ENCODE results near the gene PARP3.
"Not testable (repeated sequence)": the region's sequence is repeated elsewhere in the genome, so short reads cannot be mapped to it uniquely, and the experiment has no call there.

The PARP3 gene

DNA sequence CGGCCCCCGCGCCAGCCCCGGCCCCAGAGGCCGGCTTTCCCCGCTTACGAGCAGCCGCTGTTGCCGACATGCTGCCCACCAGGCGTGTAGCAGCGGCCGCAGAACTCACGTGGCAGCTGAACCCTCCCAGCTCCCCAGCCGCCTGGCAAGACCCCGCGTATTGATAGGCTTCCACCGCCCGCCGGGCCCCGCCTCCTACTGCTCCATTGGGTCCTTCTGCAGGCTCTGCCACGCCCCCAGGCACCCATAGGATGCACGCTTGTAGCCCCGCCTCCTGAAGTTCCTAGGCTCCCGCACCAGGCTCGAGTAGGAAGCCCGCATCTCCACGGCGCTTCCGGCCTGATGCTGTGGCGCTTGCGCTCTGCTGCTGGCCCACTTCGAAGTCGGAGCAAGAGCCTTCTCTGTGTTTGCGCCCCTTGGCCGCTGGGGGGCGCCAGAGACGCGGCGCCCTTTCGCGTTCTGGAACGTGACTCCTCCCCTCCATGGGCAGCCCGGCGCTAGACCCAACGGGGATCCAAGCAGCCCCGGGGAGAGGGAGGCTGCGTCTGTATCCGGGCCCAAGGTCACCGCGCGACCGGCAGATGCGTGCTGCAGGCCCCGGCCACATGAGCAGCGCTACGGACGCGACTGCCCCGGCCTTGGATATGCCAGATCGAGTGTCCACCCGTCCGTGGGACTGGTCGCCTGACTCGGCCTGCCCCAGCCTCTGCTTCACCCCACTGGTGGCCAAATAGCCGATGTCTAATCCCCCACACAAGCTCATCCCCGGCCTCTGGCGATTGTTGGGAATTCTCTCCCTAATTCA is at the start of gene PARP3, which contains the start of gene RRP9:
PARP3 (plus strand) TSS at position 566 of the 805 bp plus-strand sequence. CDS start 993 bp downstream, outside the sequence.
RRP9 (minus strand) TSS at position 107 of the 805 bp plus-strand sequence; CDS start at position 70, 37 bp downstream.
- DNase-seq (ENCODE audit: low read depth), result peak; percentile 99

DNA sequence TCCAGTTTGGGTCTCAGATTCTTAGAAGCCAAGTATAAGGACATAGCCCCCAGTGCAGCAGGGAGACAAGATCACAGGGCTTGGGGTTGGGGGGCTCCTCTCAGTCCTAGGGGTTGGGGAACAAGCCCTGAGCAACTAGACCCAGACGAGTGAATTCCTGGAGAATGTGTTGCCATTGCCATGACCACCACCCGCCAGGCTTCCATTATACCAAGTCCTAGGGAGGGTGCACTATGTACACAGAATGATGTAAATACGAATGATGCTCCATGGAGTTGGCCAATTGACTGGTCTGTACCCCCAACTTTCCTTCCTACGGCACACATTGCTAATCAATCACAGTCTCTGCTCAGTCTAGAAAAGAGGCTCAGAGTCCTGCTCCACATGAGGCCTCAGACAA is 47.8 kb upstream of the PARP3 start:
- no peak for DNase-seq (ENCODE audit: low read depth)

DNA sequence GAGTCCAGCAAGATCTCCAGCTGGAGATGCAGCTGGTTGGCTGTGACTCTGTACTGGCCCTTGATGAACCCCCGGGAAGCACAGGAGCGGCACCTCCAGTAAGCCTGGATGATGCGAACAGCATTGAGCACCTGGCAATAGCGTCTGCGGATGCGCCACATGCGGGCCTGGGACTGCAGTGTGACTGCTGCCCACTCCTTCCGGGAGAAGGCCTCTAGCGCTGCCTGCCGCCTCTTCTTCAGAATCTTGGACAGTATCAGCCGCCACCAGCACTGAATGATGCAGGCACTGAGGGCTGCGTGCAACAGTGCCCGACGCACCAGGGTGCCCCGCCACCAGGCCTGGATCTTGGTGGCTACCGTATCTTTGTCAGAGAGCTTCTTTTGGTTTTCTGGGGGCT is 47.2 kb upstream of the PARP3 start:
- DNase-seq (ENCODE audit: low read depth), result no peak

DNA sequence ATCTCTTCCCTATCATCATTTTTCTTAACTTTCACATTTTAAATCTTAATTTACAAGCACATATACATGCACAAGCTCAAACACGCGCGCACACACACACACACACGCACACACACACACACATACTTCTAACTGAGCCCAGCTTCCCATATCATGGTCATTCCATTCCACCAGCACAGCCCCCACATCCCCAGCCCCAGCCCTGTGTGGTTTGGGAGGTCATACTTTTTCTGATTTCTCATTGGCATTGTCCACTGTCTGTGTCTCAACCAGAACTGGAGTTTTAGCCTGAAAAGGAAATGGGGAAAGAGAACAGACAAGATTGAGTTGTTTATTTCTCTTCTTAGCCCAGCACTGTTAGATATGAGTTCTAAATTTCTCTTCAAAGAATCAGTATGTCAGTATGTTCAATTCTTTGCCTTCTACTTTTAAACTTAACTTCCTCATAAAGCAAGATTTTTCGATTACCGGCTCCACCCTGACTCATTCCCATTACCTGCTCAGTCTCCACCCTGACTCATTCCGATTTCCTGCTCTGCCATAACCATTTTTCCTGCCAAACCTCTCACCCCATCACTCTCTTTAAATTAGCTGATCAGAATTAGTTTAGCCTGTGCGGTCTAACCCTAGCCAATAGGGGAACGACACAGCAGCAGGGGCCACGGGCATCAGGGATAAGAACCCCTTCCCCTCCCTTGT is 45.4 kb upstream of the PARP3 start:
- no peak for DNase-seq (ENCODE audit: low read depth)

DNA sequence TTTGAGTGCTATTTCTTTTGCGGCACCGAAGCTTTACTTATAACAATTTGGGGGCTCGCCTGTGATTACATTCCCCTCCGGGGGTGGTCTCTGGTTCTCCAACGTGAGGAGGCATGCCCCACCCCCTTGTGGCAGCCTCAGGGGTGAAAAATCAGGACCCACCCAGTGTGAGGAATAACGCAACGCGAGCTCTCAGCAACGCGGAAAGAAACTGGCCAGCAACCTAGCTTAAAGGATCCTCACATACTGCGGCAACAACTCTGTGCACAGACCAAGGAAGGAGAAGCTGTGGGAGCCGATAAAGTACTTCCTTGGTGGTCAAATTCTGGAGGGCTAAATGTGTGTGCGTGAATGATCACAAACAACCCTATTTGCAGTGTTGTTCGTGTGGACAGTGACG is 44.8 kb upstream of the PARP3 start:
- no peak for DNase-seq (ENCODE audit: low read depth)

DNA sequence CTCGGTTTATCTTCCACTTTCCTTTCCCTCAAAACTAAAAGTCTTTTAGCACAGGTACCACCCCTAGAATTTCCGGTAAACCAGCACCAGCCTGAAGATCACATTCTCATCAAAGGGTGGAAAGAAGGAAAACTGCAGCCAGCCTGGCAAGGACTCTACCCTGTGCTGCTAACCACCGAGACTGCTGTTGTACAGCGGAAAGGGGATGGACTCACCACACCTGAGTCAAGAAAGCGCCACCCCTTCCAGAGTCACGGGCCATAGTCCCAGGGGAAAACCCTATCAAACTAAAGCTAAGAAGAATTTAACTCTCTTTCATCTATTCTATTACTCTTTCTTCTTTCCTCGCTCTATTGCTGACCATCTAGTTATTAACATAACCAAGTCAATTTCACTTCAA is 42.1 kb upstream of the PARP3 start:
- not testable (repeated sequence) for DNase-seq (ENCODE audit: low read depth)

DNA sequence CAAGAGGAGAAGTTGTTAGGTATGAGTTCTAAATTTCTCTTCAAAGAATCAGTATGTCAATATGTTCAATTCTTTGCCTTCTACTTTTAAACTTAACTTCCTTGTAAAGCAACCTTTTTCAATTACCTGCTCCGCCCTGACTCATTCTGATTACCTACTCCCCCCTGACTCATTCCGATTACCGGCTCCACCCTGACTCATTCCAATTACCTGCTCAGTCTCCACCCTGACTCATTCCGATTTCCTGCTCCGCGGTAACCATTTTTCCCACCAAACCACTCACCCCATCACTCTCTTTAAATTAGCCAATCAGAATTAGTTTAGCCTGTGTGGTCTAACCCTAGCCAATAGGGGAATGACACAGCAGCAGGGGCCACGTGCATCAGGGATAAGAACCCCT is 39.8 kb upstream of the PARP3 start:
- DNase-seq (ENCODE audit: low read depth), result peak; percentile 10

DNA sequence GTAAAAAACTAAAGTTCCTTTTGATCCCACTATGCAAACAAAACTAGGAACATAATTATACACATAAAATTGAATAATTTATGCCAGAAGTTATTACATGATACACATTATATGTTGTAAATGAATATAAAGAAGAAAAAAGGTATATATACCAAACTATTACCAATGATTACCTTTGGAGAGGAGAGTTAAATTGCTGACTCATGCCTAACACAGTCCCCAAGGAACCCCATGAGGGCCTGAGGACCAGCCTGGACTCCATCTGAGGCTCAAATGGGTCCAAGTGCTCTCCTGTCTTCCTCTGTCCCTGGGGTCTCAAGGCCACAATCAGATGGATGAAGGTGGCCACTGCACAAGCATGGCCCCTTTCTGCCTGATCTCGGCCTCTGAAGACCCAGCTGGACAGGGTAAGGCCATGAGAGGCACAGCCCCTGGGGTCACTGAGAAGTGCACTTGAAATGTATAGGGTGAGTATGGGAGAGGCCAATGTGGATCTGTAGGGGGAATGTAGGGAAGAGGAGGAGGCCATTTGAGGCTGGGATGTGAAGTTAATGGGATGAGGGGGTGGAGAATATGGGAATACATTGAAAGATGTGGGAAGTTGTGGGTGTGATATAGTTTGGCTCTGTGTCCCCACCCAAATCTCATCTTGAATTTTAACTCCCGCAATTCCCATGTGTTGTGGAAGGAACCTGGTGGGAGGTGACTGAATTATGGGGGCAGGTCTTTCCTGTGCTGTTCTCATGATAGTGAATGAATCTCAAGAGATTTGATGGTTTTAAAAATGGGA is 37.9 kb upstream of the PARP3 start:
- no peak for DNase-seq (ENCODE audit: low read depth)

DNA sequence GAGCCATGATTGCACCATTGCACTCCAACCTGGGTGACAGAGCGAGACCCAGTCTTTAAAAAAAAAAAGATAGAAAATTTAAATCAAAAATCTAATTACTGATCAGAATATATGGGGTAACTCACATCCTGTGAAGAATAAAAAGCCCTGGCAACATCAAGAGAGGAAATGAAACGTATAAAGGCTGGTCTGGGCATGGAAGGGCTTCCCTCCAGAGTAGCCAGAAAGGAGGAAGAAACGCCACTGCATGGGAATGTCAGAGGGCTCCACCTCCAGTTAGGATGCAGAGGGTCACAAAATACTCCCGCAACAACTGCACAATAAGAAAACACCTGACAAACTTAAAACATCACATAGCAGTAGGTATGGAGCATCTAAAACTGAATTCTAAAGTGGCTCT is 34.1 kb upstream of the PARP3 start:
- no peak for DNase-seq (ENCODE audit: low read depth)

DNA sequence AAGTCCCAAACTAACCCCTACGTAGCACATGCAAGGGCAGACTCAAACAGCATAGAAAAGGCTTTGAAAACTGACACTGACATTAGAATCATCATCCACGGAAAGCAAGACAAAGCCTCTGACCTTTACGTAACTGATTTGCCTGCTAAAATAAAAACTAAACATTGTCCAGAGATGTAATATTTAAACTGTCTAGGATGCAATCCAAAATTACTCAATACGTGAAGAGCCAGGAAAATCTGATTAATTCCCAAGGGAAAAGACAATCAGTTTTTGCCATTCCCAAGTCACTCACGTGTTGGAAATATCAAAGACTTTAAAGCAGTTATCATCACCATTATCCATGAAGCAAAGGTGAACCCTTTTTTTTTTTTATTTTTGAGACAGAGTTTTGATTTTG is 25.7 kb upstream of the PARP3 start:
- DNase-seq (ENCODE audit: low read depth), result no peak

DNA sequence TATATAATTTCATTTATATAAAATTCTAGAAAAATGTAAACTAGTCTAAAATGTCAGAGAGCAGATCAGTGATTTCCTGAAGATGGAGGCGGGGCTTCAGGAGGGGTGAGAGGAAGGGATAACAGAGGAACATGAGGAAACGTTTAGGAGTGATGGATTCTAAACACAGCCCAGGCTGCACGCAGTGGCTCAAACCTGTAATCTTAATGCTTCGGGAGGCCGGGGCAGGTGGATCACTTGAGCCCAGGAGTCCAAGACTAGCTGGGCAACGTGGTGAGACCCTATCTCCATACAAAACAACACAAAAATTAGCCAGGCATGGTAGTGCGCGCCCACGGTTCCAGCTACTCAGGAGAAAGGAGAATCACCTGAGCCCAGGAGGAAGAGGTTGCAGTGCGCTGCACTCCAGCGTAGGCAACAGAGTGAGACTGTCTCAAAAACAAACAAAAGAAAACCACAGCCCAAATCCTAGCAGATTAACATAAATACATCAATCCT is 21.0 kb upstream of the PARP3 start:
- DNase-seq (ENCODE audit: low read depth), result no peak

DNA sequence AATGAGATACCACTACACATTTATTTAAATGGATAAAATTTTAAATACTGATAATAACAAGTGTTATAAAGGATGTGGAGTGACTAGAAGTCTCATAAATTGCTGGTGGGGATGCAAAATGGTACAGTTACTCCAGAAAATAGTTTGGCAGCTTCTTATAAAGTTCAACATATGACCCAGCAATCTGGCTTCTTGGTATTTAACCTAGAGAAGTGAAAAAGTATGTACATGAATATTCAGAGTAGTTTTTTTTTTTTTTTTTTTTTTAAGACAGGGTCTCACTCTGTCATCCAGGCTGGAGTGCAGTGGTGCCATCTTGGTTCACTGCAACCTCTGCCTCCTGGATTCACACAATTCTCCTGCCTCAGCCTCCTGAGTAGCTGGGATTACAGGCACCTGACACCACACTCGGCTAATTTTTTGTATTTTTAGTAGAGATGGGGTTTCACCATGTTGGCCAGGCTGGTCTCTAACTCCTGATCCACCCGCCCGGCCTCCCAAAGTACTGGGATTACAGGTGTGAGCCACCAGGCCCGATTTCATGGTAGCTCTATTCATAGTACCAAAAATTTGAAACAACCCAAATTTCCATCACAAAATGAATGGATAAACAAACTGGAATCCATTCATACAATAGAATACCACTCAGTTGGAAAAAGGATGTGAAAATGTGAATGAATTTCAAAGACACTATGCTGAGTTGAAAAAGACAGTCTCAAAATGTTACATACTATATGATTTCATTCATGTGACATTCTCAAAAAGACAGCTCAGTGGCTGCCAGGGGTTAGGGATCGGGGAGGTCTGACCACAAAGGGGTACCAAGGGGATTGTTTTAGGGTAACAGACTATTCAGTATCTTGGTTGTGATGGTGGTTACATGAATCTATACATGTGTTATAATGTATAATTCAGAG is 14.8 kb upstream of the PARP3 start:
- DNase-seq (ENCODE audit: low read depth), result no peak

DNA sequence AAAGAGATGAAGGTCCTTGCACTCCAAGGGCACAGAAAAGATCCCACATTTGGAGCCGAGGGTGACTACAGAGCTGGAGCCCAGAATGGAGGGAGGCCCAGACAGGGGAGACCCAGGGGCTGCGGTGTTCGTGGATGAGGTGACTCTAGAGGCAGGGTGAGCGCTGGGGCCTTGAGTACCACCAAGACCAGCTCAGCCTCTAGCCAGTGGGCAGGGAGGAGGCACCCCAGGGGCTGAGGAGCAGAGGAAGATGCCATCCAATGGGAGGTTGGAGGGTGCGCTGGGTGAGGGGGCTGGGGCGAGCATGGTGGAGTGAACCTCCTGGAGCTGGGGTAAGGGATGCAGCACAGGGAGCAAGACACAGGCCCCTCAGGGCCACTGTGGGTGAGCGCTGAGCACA is 13.7 kb upstream of the PARP3 start:
- no peak for DNase-seq (ENCODE audit: low read depth)

DNA sequence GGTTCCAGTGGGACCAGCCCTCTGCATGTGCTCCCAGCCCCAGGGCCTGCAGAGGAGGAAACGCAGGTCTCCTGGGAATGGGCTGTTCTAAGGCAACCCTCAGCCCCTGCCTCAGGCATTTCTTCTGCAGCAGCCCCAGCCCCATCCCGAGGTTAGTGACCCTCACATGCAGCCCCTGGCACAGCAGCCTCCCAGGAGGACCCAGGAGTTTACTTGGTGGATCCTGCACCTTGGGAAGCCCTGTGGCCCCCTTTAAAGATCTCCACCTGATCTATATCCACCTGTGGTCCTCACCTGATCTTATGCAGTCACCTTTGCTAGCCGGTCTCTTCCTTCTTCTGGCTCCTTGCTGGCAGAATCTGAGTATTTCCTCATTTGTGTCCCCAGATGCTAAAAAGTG is 13.2 kb upstream of the PARP3 start:
- DNase-seq (ENCODE audit: low read depth), result not testable (repeated sequence)

DNA sequence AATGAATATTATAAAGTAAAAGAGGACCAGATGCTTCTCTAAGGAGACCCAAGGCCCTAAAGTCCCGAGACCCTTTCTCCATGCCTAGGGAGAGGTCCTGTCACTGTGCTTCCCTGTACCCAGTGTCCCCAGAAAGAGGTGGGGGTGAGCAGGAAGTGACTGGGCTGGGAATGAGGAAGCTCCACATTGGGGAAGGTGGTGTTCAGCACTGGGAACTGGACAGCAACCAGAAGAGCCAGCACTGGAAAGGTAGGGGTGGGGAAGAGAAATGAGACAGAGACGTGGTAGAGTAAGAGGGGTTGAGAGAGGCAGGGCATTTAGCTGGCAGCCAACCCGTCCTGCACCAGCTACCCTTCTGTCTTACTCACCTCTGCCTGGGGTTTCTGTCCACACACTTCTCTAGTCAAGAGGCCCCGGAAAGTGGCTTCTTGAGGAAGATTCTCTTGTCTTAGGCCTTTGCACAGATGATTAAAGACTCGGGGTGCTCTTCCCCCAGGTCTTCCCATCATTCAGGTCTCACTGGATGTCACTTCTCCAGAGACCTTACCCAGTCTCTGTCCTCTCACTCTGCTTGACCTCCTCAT is 12.7 kb upstream of the PARP3 start:
- DNase-seq (ENCODE audit: low read depth), result no peak

DNA sequence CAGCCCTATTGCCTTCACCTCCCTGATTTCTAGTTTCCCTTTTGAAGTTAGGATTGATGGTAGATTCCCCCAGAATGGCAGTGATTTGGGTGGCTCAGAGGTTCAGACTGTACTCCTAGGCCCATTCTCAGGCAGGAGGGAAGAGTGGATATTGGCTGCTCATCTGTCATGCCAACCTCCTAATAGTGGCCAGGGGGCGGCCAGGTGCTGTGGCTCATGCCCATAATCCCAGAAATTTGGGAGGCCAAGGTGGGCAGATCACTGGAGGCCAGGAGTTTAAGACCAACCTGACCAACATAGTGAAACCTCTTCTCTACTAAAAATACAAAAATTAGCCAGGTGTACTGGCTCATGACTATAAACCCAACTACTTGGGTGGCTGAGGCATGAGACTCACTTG is 11.7 kb upstream of the PARP3 start:
- no peak for DNase-seq (ENCODE audit: low read depth)

DNA sequence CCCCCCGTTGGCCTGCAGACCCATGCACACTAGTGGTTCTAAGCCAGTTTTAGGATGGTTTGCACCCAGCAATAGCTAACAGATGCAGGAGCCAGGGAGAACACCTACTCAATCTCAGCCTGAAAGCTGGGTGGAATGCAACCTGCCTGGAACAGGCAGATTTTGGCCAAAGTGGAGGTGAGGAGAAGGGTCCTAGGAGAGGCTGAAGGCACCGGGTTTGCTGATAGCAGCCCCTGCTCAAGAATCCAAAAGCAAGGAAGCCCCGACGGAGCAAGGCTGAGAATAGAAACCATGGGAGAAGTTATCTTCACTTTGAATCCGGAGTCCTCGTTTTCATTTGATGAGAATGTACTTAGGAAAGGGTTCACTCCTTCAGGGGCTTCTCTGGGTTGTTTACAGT is 10.4 kb upstream of the PARP3 start:
- DNase-seq (ENCODE audit: low read depth), result no peak

DNA sequence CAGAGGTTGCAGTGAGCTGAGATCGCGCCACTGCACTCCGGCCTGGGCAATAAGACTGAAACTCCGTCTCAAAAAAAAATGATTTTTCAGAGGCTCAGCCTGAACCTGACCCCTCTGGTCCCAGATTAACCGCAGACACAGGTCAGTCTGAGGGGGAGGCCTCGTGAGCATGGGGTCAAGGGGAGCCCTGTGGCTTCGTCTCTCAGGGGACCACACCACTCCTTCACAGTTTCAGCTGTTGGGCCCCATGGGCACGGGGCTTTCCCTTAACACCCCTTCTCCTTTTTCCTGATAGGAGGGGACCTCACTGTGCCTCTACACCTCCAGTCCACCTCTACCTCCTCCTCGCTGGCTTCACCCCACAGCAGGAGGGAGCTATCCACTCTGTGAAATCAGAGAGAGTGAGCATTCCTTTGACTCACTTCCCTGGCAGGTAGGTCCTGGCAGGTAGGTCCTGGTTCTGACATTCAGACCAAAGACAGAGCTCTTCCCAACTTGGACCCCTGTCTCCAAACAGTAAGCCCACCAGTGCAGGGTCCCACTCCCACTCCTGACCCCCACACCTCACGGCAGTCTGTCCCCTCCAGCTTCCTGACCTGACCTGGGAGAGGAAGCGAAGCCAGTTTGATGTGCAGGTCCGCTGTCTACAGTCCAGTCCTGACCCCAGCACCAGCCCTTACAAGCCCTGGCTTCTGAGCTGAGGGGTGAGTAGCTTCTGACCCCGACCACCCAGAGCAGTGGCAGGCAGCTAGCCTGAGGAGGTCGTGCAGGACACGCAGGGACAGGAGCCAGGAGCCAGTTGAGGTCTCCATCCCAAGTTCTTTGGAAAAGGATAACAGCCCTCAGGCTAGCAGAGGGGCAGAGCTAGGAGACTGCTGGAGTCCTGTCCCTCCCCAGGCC is 9.4 kb upstream of the PARP3 start:
- no peak for DNase-seq (ENCODE audit: low read depth)

DNA sequence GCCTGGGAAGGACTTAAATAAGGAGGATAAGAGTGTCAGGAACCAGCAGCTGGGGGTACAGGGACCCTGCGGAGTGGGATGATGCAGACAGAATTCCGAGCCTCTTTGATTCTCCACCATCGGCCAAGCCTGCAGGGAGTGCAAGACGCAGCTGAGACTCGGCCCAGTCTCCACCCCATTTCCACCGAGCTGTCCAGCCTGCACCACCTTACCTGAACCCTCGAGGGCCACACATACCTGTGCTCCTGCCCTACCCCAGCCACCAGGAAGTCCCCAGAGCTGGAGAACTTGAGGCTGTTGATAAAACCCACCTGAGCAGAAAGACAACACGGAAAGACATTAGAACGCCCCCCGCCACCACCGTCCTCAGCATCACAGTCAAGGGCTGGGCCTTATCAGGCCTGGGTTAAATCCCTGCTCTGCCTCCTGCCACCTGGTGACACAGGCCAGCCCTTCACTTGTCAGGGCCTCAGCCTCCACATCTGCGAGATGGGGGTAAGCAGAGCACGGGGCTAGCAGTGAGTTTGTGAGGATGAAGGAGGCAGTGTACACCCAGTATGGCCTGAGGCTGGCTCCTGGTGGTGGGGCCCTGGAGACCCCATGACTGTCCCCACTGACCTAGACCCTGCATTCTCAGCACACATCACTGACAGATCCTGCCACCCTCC is 8.6 kb upstream of the PARP3 start:
- DNase-seq (ENCODE audit: low read depth), result no peak
